Suprapubic skin (tissue), 4 donors: ENCODE measurements around the gene ARRDC5. TPM values are rescaled to one million over a fixed set of nuclear protein-coding genes. Genes with fewer than 3 reads are reported as not detected.
"Not testable (repeated sequence)": the region's sequence is repeated elsewhere in the genome, so short reads cannot be mapped to it uniquely, and the experiment has no call there.

Experiments used
- DNase-seq, 2 donors: peaks; one replicate each; pipeline ENCODE4 v3.0.0-alpha.2; 2019; ENCODE audit warnings: low spot score in 2 of 2
- H3K27ac ChIP-seq: fragments of 200-600 bp; sonication (generic); one replicate; pipeline ENCODE4 v1.5.1; 2019
- H3K27me3 ChIP-seq: fragments of 200-600 bp; sonication (generic); one replicate; pipeline ENCODE4 v1.5.1; 2019
- H3K36me3 ChIP-seq: fragments of 200-600 bp; sonication (generic); one replicate; pipeline ENCODE4 v1.5.1; 2019
- H3K4me1 ChIP-seq: fragments of 200-600 bp; sonication (generic); one replicate; pipeline ENCODE4 v1.5.1; 2019
- H3K4me3 ChIP-seq: fragments of 200-600 bp; sonication (generic); one replicate; pipeline ENCODE4 v1.5.1; 2019; ENCODE audit warnings: mild to moderate bottlenecking
- H3K9me3 ChIP-seq: fragments of 200-600 bp; sonication (generic); one replicate; pipeline ENCODE4 v1.5.1; 2019
- CTCF ChIP-seq, 2 donors: fragments of 200-600 bp in 1 of 2; fragments of 450-650 bp in 1 of 2; sonication (generic) in 1 of 2; IDR thresholded peaks; one replicate each; pipeline ENCODE4 v1.5.1; 2016 to 2019; ENCODE audit warnings: antibody characterized with exemption in 2 of 2, mild to moderate bottlenecking in 1 of 2, moderate library complexity in 1 of 2
- EP300 ChIP-seq: sonication (generic); formaldehyde crosslinking; IDR thresholded peaks from one replicate; pipeline ENCODE4 v1.6.1; 2017; ENCODE audit warnings: antibody characterized with exemption
- POLR2A ChIP-seq, 2 donors: fragments of 450-650 bp; IDR thresholded peaks; one replicate each; pipeline ENCODE4 v1.6.1; 2017; ENCODE audit warnings: antibody characterized with exemption in 2 of 2, mild to moderate bottlenecking in 2 of 2, moderate library complexity in 2 of 2
- POLR2AphosphoS5 ChIP-seq, 3 donors: sonication (generic); formaldehyde crosslinking; IDR thresholded peaks; one replicate each; pipeline ENCODE4 v1.6.1; 2017; ENCODE audit warnings: antibody characterized with exemption in 3 of 3
- WGBS: methylation state at CpG from one replicate; pipeline ENCODE4 v1.1.5; 2018; 5-methylcytosine and 5-hydroxymethylcytosine counted together
- total RNA-seq, 4 donors: library from RNA; depleted of rRNA; stranded (reverse); fragments of >200 nt; gene quantifications; one replicate each; pipeline ENCODE4 v1.1.0, GENCODE V29; 2016

ARRDC5 gene
- total RNA-seq, 4 donors from 2014 or later, result 0.48 TPM; not detected in 3

- Histone ChIP-seq H3K4me3 (no peak overlapping the region), H3K36me3 (peaks cover 83% of the 10 kb centered on the region), H3K4me1 (no peaks in the 10 kb centered on the region), H3K27ac (no peak overlapping the region), H3K9me3 (no peaks in the 10 kb centered on the region), H3K27me3 (no peaks in the 10 kb centered on the region)
- no peak for DNase-seq
- WGBS, result 91% methylated on average over 7 of the region's 7 CpGs
- no peak for TF ChIP-seq CTCF (IDR thresholded peaks at IDR 0.05)
- no peak for TF ChIP-seq EP300
- no peak for TF ChIP-seq POLR2AphosphoS5 (IDR thresholded peaks at IDR 0.05)
- TF ChIP-seq POLR2A (IDR thresholded peaks at IDR 0.05), result no peak
These were observed 53.7 kb downstream of the ARRDC5 start for GRCh38 chr19:4849019-4849418.

GRCh38 chr19:4847190-4847973 lies 55.3 kb downstream of the ARRDC5 start:
- Histone ChIP-seq H3K36me3 (peaks cover 84% of the 10 kb centered on the region), H3K27ac (no peak overlapping the region), H3K4me3 (no peak overlapping the region), H3K27me3 (no peaks in the 10 kb centered on the region), H3K9me3 (no peaks in the 10 kb centered on the region), H3K4me1 (no peaks in the 10 kb centered on the region)
- no peak for TF ChIP-seq POLR2AphosphoS5 (IDR thresholded peaks at IDR 0.05)
- no peak for TF ChIP-seq CTCF (IDR thresholded peaks at IDR 0.05)
- TF ChIP-seq POLR2A (IDR thresholded peaks at IDR 0.05), result no peak
- TF ChIP-seq EP300, result no peak
- no peak for DNase-seq
- 98% methylated on average over 12 of the region's 23 CpGs for WGBS

- not testable (repeated sequence) for H3K27me3 ChIP-seq, H3K4me3 ChIP-seq, H3K4me1 ChIP-seq, DNase-seq, H3K27ac ChIP-seq, H3K9me3 ChIP-seq
- H3K36me3 ChIP-seq, result peaks cover 82% of the 10 kb centered on the region
- WGBS, result 72% methylated on average over 9 of the region's 9 CpGs
These were observed 56.7 kb downstream of the ARRDC5 start for GRCh38 chr19:4845975-4846374.

- 73% methylated on average over 7 of the region's 10 CpGs for WGBS
- H3K9me3 ChIP-seq, result no peaks in the 10 kb centered on the region
These were observed 58.1 kb downstream of the ARRDC5 start for GRCh38 chr19:4844348-4845179.

GRCh38 chr19:4843647-4843965 lies 59.1 kb downstream of the ARRDC5 start:
- no peaks in the 10 kb centered on the region for H3K27me3 ChIP-seq

More at GRCh38 chr19:4844348-4845179, 58.1 kb downstream of the ARRDC5 start:
- Histone ChIP-seq H3K4me3 (no peak overlapping the region), H3K27ac (peak overlapping the region; percentile 71), H3K27me3 (no peaks in the 10 kb centered on the region), H3K36me3 (peaks cover 80% of the 10 kb centered on the region), H3K4me1 (peaks cover 10% of the 10 kb centered on the region)
- no peak for TF ChIP-seq POLR2AphosphoS5 (IDR thresholded peaks at IDR 0.05)
- TF ChIP-seq EP300, result no peak
- TF ChIP-seq POLR2A (IDR thresholded peaks at IDR 0.05), result no peak
- TF ChIP-seq CTCF (IDR thresholded peaks at IDR 0.05), result no peak
- DNase-seq, result peak in 1 of 2 donors; percentile 74

More at GRCh38 chr19:4843647-4843965, 59.1 kb downstream of the ARRDC5 start:
- Histone ChIP-seq H3K27ac (no peak overlapping the region), H3K4me3 (no peak overlapping the region), H3K36me3 (peaks cover 79% of the 10 kb centered on the region), H3K9me3 (no peaks in the 10 kb centered on the region), H3K4me1 (peaks cover 10% of the 10 kb centered on the region)
- TF ChIP-seq CTCF (IDR thresholded peaks at IDR 0.05), result no peak
- no peak for TF ChIP-seq EP300
- no peak for TF ChIP-seq POLR2AphosphoS5 (IDR thresholded peaks at IDR 0.05)
- TF ChIP-seq POLR2A (IDR thresholded peaks at IDR 0.05), result no peak
- no peak for DNase-seq
- 95% methylated on average over 6 of the region's 6 CpGs for WGBS

Other genes with a start within 250 kb of the ARRDC5 start
- 10 to 100 TPM; 17.5 to 43.6 (median 28.3) TPM for gene MYDGF, start 232.6 kb downstream of the ARRDC5 start, total RNA-seq
- gene DPP9, start 179.1 kb downstream of the ARRDC5 start, total RNA-seq, result 100 to 1,000 TPM in 2 of 4 donors, 10 to 100 TPM in 2; 51.2 to 126 (median 84.1) TPM
- 10 to 100 TPM; 29.6 to 51.8 (median 41.1) TPM for gene FEM1A, start 111.2 kb downstream of the ARRDC5 start, total RNA-seq
- 10 to 100 TPM; 16.5 to 28.3 (median 20.3) TPM for gene TICAM1, start 71.2 kb downstream of the ARRDC5 start, total RNA-seq
- gene PLIN3, start 35.2 kb downstream of the ARRDC5 start, total RNA-seq, result 10 to 100 TPM; 52.4 to 74.9 (median 65.5) TPM
- gene UHRF1, start 6.6 kb upstream of the ARRDC5 start, total RNA-seq, result 1 to 10 TPM in 3 of 4 donors, under 1 TPM in 1; 0.40 to 3.7 (median 2.8) TPM
- 10 to 100 TPM; 34.2 to 82.7 (median 48.7) TPM for gene KDM4B, start 66.2 kb upstream of the ARRDC5 start, total RNA-seq